Stimulated activated CD8-positive, alpha-beta memory T cell treated with anti-CD3 and anti-CD28 coated beads, Interleukin-4, amount 100 ng/mL, for 4 hours (primary cell): Measurements from ENCODE around the gene PABPN1L.

ENCODE experiments used
- DNase-seq, 2 donors: peaks; one replicate each; pipeline ENCODE4 v3.0.0-alpha.2; 2020; ENCODE audit warnings: low read depth in 2 of 2, low spot score in 1 of 2

The PABPN1L gene

GRCh38 chr16:88853325-88853941 lies 13.0 kb downstream of the PABPN1L start:
- no peak for DNase-seq

- no peak for DNase-seq
Observed at GRCh38 chr16:88851616-88852015, 14.8 kb downstream of the PABPN1L start.

GRCh38 chr16:88850531-88851199 lies 15.8 kb downstream of the PABPN1L start:
- DNase-seq = no peak

GRCh38 chr16:88848557-88848956 lies 17.9 kb downstream of the PABPN1L start:
- no peak for DNase-seq

GRCh38 chr16:88847654-88848053 lies 18.8 kb downstream of the PABPN1L start:
- DNase-seq = no peak

GRCh38 chr16:88846088-88846487 lies 20.4 kb downstream of the PABPN1L start:
- DNase-seq = no peak

- DNase-seq = no peak
Observed at GRCh38 chr16:88844419-88845036, 21.9 kb downstream of the PABPN1L start.

- DNase-seq = no peak
Observed at GRCh38 chr16:88843256-88843655, 23.2 kb downstream of the PABPN1L start.

- DNase-seq = no peak
Observed at GRCh38 chr16:88842806-88843205, 23.7 kb downstream of the PABPN1L start.

- no peak for DNase-seq
Observed at GRCh38 chr16:88842308-88842756, 24.1 kb downstream of the PABPN1L start.

- DNase-seq = no peak
Observed at GRCh38 chr16:88841521-88842307, 24.7 kb downstream of the PABPN1L start.

- no peak for DNase-seq
Observed at GRCh38 chr16:88840600-88841215, 25.8 kb downstream of the PABPN1L start.

- no peak for DNase-seq
Observed at GRCh38 chr16:88839745-88840599, 26.5 kb downstream of the PABPN1L start.

- DNase-seq = no peak
Observed at GRCh38 chr16:88839026-88839529, 27.4 kb downstream of the PABPN1L start.

- no peak for DNase-seq
Observed at GRCh38 chr16:88838566-88838965, 27.9 kb downstream of the PABPN1L start.

GRCh38 chr16:88837806-88838205 lies 28.7 kb downstream of the PABPN1L start:
- no peak for DNase-seq

- no peak for DNase-seq
Observed at GRCh38 chr16:88836791-88837190, 29.7 kb downstream of the PABPN1L start.

- DNase-seq = no peak
Observed at GRCh38 chr16:88835818-88836217, 30.6 kb downstream of the PABPN1L start.

GRCh38 chr16:88835383-88835782 lies 31.1 kb downstream of the PABPN1L start:
- no peak for DNase-seq

- DNase-seq = no peak
Observed at GRCh38 chr16:88834670-88835069, 31.8 kb downstream of the PABPN1L start.
